GM23338 (cell line): Measurements from ENCODE around the gene KCNJ10. TPM values are rescaled to one million over a fixed set of nuclear protein-coding genes. Genes with fewer than 3 reads are reported as not detected.
A peak's percentile ranks its signal among the peaks of the same experiment; 100 is the strongest.

Source experiments
- ATAC-seq: fragments of 200-7000 bp; cut with Tn5 transposase; 3 replicates; pipeline ENCODE4 v1.9.1; 2020
- DNase-seq: peaks from one replicate; pipeline ENCODE4 v3.0.0-alpha.2; 2015; ENCODE audit warnings: low spot score
- H2AFZ ChIP-seq: fragments of 200-600 bp; sonication (generic); 2 replicates; pipeline ENCODE4 v1.8.0; 2016; ENCODE audit warnings: antibody characterized with exemption, mild to moderate bottlenecking, moderate library complexity
- H3F3A ChIP-seq: fragments of 200-600 bp; sonication (generic); replicated peaks from 2 replicates; pipeline ENCODE4 v1.8.0; 2017; ENCODE audit warnings: antibody characterized with exemption, mixed run types, low read depth
- H3K27ac ChIP-seq: fragments of 200-600 bp; sonication (generic); 2 replicates; pipeline ENCODE4 v1.6.1; 2016; ENCODE audit warnings: low read depth
- H3K27me3 ChIP-seq: fragments of 200-600 bp; sonication (generic); 2 replicates; pipeline ENCODE4 v1.8.0; 2016; ENCODE audit warnings: mild to moderate bottlenecking, mixed run types, moderate library complexity; ENCODE audit not compliant: insufficient read depth
- H3K36me3 ChIP-seq: fragments of 200-600 bp; sonication (generic); 2 replicates; pipeline ENCODE4 v1.8.0; 2016; ENCODE audit warnings: mild to moderate bottlenecking; ENCODE audit not compliant: insufficient read depth
- H3K4me1 ChIP-seq: fragments of 200-600 bp; sonication (generic); 2 replicates; pipeline ENCODE4 v1.8.0; 2016; ENCODE audit warnings: mild to moderate bottlenecking, moderate library complexity; ENCODE audit not compliant: insufficient read depth
- H3K4me2 ChIP-seq: fragments of 200-600 bp; sonication (generic); 2 replicates; pipeline ENCODE4 v1.7.1; 2017; ENCODE audit warnings: mixed run types
- H3K4me3 ChIP-seq: fragments of 200-600 bp; sonication (generic); 2 replicates; pipeline ENCODE4 v1.6.1; 2016; ENCODE audit warnings: mixed run types
- H3K79me2 ChIP-seq: fragments of 200-600 bp; sonication (generic); replicated peaks from 2 replicates; pipeline ENCODE4 v1.8.0; 2017; ENCODE audit warnings: mild to moderate bottlenecking; ENCODE audit not compliant: insufficient read depth
- H3K9me2 ChIP-seq: fragments of 200-600 bp; sonication (generic); 2 replicates; pipeline ENCODE4 v1.8.0; 2017; ENCODE audit not compliant: insufficient read depth
- H4K20me1 ChIP-seq: fragments of 200-600 bp; sonication (generic); replicated peaks from 2 replicates; pipeline ENCODE4 v1.8.0; 2017; ENCODE audit warnings: mild to moderate bottlenecking; ENCODE audit not compliant: insufficient read depth
- H3K27ac Mint-ChIP-seq: 2 replicates; pipeline ENCODE4 v1.8.0; 2020; ENCODE audit warnings: inconsistent platforms, mild to moderate bottlenecking, moderate library complexity, mixed read lengths
- H3K27me3 Mint-ChIP-seq: 3 replicates; pipeline ENCODE4 v1.8.0; 2022; ENCODE audit warnings: low read depth, mild to moderate bottlenecking, moderate library complexity, mixed read lengths, inconsistent platforms; ENCODE audit not compliant: insufficient read depth, poor library complexity
- H3K36me3 Mint-ChIP-seq: 3 replicates; pipeline ENCODE4 v1.8.0; 2021; ENCODE audit warnings: low read depth, mild to moderate bottlenecking, inconsistent platforms, moderate library complexity, mixed read lengths
- H3K4me1 Mint-ChIP-seq: 3 replicates; pipeline ENCODE4 v1.8.0; 2020; ENCODE audit warnings: mild to moderate bottlenecking, inconsistent platforms, mixed read lengths
- H3K4me3 Mint-ChIP-seq: 3 replicates; pipeline ENCODE4 v1.8.0; 2021; ENCODE audit warnings: moderate library complexity, mild to moderate bottlenecking, inconsistent platforms, mixed read lengths
- H3K9me3 Mint-ChIP-seq: 3 replicates; pipeline ENCODE4 v1.8.0; 2020; ENCODE audit warnings: moderate library complexity, mild to moderate bottlenecking, inconsistent platforms, mixed read lengths
- CREB1 ChIP-seq: fragments of 250-450 bp; sonication (Bioruptor Pico); IDR thresholded peaks from 2 replicates; pipeline ENCODE4 v1.5.0; 2020; ENCODE audit warnings: low read depth, mild to moderate bottlenecking, moderate library complexity
- EZH2 ChIP-seq: fragments of 200-600 bp; sonication (generic); IDR thresholded peaks from one replicate; pipeline ENCODE4 v1.8.0; 2017; ENCODE audit warnings: antibody characterized with exemption, mild to moderate bottlenecking, low read depth; ENCODE audit not compliant: unreplicated experiment
- EZH2phosphoT487 ChIP-seq: fragments of 200-600 bp; sonication (generic); IDR thresholded peaks from one replicate; pipeline ENCODE4 v1.8.1; 2018; ENCODE audit warnings: antibody characterized with exemption; ENCODE audit not compliant: unreplicated experiment
- JUNB ChIP-seq: IDR thresholded peaks from one replicate; pipeline ENCODE4 v1.6.1; 2016; ENCODE audit warnings: antibody characterized with exemption; ENCODE audit not compliant: unreplicated experiment
- NANOG ChIP-seq: IDR thresholded peaks from 2 replicates; pipeline ENCODE4 v1.6.1; 2016; ENCODE audit warnings: antibody characterized with exemption, borderline replicate concordance
- POLR2AphosphoS5 ChIP-seq: IDR thresholded peaks from 2 replicates; pipeline ENCODE4 v1.6.1; 2016; ENCODE audit warnings: antibody characterized with exemption, low read depth
- STAT1 ChIP-seq: IDR thresholded peaks from one replicate; pipeline ENCODE4 v1.6.1; 2016; ENCODE audit warnings: antibody characterized with exemption; ENCODE audit not compliant: unreplicated experiment
- ZNF114 ChIP-seq: fragments of 250-450 bp; sonication (Bioruptor Pico); IDR thresholded peaks from 2 replicates; pipeline ENCODE4 v1.5.0; 2020; ENCODE audit warnings: mild to moderate bottlenecking, moderate library complexity
- ZNF331 ChIP-seq: fragments of 250-450 bp; sonication (Bioruptor Pico); IDR thresholded peaks from 2 replicates; pipeline ENCODE4 v1.5.0; 2020; ENCODE audit warnings: low read depth, mild to moderate bottlenecking, moderate library complexity
- polyA plus RNA-seq: library from polyadenylated mRNA; unstranded; fragments of >200 nt; fragmentation: Nextera tagmentation; extraction: Ambion mirVana; gene quantifications from 2 replicates; pipeline ENCODE4 v1.2.1, GENCODE V29; 2016
- total RNA-seq: library from RNA; depleted of rRNA; stranded (reverse); fragments of >200 nt; shearing (Covaris generic); gene quantifications from 2 replicates; pipeline ENCODE4 v1.2.3, GENCODE V29; 2014
- TF ChIP-seq, protein P1 (sequence below), 2 experiments: fragments of 200-600 bp in 1 of 2; sonication (generic) in 1 of 2; conservative IDR thresholded peaks; 2 replicates each; pipeline versions ENCODE4 v1.5.1 to v1.6.1; 2016 to 2017; ENCODE audit warnings: antibody characterized with exemption in 2 of 2, low read depth in 2 of 2, mild to moderate bottlenecking in 2 of 2, moderate library complexity in 1 of 2
- TF ChIP-seq, protein P2 (sequence below): fragments of 250-450 bp; sonication (Bioruptor Pico); IDR thresholded peaks from 2 replicates; pipeline ENCODE4 v1.5.0; 2020; ENCODE audit warnings: mild to moderate bottlenecking, moderate library complexity
- TF ChIP-seq, protein P3 (sequence below): IDR thresholded peaks from 2 replicates; pipeline ENCODE4 v1.6.1; 2016; ENCODE audit warnings: antibody characterized with exemption

The KCNJ10 gene
- total and polyA plus RNA-seq, 2 experiments from 2014 or later = 1.4 to 2.8 TPM

DNA sequence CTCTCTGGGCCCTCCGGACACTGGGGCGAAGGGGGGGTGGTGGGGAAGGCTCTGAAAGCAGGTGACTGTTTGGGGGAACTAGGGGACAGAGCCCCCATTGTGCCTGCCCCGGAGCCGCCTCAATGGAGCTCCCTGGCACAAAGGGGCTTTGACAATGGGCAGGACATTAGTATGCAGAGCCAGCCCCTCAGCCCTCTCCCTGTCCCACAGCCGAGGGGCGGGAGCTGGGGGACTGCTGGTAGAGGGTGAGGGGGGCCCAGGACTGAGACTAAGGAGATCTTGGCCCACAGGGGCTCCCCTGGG lies 7.8 kb downstream of the KCNJ10 start:
- Mint-ChIP-seq H3K36me3 (no peaks in the 10 kb centered on the region), H3K4me3 (no peak overlapping the region), H3K27me3 (peaks cover 4% of the 10 kb centered on the region), H3K27ac (no peak overlapping the region), H3K4me1 (peaks cover 21% of the 10 kb centered on the region; the same call in 2 of the 3 replicates), H3K9me3 (no peaks in the 10 kb centered on the region; the same call in 2 of the 3 replicates)
- H3K27me3 ChIP-seq = no peaks in the 10 kb centered on the region
- peak; percentile 71 for ATAC-seq
- no peaks in the 10 kb centered on the region for H4K20me1 ChIP-seq
- H3K36me3 ChIP-seq = no peaks in the 10 kb centered on the region
- DNase-seq = no peak
- H3K4me3 ChIP-seq = no peak overlapping the region
- H3K4me1 ChIP-seq = peaks cover 18% of the 10 kb centered on the region
- TF ChIP-seq POLR2AphosphoS5 (no peak), NANOG (no peak), ZNF331 (CRISPR knock-in tag) (no peak), CREB1 (no peak), EZH2phosphoT487 (no peak), STAT1 (no peak), EZH2 (no peak), ZNF114 (CRISPR knock-in tag) (no peak), JUNB (no peak)
- TF ChIP-seq, protein P1, sequence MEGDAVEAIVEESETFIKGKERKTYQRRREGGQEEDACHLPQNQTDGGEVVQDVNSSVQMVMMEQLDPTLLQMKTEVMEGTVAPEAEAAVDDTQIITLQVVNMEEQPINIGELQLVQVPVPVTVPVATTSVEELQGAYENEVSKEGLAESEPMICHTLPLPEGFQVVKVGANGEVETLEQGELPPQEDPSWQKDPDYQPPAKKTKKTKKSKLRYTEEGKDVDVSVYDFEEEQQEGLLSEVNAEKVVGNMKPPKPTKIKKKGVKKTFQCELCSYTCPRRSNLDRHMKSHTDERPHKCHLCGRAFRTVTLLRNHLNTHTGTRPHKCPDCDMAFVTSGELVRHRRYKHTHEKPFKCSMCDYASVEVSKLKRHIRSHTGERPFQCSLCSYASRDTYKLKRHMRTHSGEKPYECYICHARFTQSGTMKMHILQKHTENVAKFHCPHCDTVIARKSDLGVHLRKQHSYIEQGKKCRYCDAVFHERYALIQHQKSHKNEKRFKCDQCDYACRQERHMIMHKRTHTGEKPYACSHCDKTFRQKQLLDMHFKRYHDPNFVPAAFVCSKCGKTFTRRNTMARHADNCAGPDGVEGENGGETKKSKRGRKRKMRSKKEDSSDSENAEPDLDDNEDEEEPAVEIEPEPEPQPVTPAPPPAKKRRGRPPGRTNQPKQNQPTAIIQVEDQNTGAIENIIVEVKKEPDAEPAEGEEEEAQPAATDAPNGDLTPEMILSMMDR (conservative IDR thresholded peaks at IDR 0.05; ENCODE audit: low read depth in 2 of 2) = no peak
- TF ChIP-seq, protein P2, sequence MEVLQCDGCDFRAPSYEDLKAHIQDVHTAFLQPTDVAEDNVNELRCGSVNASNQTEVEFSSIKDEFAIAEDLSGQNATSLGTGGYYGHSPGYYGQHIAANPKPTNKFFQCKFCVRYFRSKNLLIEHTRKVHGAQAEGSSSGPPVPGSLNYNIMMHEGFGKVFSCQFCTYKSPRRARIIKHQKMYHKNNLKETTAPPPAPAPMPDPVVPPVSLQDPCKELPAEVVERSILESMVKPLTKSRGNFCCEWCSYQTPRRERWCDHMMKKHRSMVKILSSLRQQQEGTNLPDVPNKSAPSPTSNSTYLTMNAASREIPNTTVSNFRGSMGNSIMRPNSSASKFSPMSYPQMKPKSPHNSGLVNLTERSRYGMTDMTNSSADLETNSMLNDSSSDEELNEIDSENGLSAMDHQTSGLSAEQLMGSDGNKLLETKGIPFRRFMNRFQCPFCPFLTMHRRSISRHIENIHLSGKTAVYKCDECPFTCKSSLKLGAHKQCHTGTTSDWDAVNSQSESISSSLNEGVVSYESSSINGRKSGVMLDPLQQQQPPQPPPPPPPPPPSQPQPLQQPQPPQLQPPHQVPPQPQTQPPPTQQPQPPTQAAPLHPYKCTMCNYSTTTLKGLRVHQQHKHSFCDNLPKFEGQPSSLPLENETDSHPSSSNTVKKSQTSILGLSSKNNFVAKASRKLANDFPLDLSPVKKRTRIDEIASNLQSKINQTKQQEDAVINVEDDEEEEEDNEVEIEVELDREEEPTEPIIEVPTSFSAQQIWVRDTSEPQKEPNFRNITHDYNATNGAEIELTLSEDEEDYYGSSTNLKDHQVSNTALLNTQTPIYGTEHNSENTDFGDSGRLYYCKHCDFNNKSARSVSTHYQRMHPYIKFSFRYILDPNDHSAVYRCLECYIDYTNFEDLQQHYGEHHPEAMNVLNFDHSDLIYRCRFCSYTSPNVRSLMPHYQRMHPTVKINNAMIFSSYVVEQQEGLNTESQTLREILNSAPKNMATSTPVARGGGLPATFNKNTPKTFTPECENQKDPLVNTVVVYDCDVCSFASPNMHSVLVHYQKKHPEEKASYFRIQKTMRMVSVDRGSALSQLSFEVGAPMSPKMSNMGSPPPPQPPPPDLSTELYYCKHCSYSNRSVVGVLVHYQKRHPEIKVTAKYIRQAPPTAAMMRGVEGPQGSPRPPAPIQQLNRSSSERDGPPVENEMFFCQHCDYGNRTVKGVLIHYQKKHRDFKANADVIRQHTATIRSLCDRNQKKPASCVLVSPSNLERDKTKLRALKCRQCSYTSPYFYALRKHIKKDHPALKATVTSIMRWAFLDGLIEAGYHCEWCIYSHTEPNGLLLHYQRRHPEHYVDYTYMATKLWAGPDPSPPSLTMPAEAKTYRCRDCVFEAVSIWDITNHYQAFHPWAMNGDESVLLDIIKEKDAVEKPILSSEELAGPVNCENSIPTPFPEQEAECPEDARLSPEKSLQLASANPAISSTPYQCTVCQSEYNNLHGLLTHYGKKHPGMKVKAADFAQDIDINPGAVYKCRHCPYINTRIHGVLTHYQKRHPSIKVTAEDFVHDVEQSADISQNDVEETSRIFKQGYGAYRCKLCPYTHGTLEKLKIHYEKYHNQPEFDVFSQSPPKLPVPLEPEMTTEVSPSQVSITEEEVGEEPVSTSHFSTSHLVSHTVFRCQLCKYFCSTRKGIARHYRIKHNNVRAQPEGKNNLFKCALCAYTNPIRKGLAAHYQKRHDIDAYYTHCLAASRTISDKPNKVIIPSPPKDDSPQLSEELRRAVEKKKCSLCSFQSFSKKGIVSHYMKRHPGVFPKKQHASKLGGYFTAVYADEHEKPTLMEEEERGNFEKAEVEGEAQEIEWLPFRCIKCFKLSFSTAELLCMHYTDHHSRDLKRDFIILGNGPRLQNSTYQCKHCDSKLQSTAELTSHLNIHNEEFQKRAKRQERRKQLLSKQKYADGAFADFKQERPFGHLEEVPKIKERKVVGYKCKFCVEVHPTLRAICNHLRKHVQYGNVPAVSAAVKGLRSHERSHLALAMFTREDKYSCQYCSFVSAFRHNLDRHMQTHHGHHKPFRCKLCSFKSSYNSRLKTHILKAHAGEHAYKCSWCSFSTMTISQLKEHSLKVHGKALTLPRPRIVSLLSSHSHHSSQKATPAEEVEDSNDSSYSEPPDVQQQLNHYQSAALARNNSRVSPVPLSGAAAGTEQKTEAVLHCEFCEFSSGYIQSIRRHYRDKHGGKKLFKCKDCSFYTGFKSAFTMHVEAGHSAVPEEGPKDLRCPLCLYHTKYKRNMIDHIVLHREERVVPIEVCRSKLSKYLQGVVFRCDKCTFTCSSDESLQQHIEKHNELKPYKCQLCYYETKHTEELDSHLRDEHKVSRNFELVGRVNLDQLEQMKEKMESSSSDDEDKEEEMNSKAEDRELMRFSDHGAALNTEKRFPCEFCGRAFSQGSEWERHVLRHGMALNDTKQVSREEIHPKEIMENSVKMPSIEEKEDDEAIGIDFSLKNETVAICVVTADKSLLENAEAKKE (CRISPR knock-in tag) = no peak
- TF ChIP-seq, protein P3, sequence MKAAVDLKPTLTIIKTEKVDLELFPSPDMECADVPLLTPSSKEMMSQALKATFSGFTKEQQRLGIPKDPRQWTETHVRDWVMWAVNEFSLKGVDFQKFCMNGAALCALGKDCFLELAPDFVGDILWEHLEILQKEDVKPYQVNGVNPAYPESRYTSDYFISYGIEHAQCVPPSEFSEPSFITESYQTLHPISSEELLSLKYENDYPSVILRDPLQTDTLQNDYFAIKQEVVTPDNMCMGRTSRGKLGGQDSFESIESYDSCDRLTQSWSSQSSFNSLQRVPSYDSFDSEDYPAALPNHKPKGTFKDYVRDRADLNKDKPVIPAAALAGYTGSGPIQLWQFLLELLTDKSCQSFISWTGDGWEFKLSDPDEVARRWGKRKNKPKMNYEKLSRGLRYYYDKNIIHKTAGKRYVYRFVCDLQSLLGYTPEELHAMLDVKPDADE = no peak
- no peak overlapping the region for H3K27ac ChIP-seq
- H3K79me2 ChIP-seq = no peaks in the 10 kb centered on the region
- H3K9me2 ChIP-seq = no peaks in the 10 kb centered on the region
- H3K4me2 ChIP-seq = peak overlapping the region; percentile 60; the same call in 1 of the 2 replicates
- no peaks in the 10 kb centered on the region for H3F3A ChIP-seq
- H2AFZ ChIP-seq = peak overlapping the region; percentile 72
